ENCODE data around the gene GPRC5A.

DNA sequence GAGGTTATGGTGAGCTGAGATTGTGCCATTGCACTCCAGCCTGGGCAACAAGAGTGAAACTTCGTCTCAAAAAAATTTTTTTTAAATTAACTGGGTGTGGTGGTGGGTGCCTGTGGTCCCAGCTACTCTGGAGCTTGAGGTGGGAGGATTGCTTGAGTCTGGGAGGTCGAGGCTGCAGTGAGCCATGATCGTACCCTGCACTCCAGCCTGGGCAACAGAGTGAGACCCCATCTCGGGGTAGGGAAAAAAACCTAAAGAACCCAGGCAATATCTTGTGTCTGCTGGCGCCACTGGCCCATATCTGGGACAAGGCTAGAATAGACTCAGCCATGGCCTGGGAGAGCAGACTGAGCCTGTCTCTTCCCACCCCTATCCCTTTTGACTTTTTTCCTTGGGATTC, 9.1 kb upstream of the GPRC5A start:
- TF ChIP-seq, protein P1, sequence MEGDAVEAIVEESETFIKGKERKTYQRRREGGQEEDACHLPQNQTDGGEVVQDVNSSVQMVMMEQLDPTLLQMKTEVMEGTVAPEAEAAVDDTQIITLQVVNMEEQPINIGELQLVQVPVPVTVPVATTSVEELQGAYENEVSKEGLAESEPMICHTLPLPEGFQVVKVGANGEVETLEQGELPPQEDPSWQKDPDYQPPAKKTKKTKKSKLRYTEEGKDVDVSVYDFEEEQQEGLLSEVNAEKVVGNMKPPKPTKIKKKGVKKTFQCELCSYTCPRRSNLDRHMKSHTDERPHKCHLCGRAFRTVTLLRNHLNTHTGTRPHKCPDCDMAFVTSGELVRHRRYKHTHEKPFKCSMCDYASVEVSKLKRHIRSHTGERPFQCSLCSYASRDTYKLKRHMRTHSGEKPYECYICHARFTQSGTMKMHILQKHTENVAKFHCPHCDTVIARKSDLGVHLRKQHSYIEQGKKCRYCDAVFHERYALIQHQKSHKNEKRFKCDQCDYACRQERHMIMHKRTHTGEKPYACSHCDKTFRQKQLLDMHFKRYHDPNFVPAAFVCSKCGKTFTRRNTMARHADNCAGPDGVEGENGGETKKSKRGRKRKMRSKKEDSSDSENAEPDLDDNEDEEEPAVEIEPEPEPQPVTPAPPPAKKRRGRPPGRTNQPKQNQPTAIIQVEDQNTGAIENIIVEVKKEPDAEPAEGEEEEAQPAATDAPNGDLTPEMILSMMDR (IDR thresholded peaks at IDR 0.05) = no peak
- no peak for TF ChIP-seq EZH2 (IDR thresholded peaks at IDR 0.05; ENCODE audit: borderline replicate concordance, insufficient read depth, low read depth, low read length, poor library complexity, severe bottlenecking)
